Measurements from ENCODE around the gene SF3B1. TPM values are rescaled to one million over a fixed set of nuclear protein-coding genes. Genes with fewer than 3 reads are reported as not detected.

SF3B1 gene
- total and polyA plus RNA-seq, 2 of the 13 experiments (the other 11 are each of a cell fraction or from before 2014, with no cell fraction given): 387 to 750 TPM

DNA sequence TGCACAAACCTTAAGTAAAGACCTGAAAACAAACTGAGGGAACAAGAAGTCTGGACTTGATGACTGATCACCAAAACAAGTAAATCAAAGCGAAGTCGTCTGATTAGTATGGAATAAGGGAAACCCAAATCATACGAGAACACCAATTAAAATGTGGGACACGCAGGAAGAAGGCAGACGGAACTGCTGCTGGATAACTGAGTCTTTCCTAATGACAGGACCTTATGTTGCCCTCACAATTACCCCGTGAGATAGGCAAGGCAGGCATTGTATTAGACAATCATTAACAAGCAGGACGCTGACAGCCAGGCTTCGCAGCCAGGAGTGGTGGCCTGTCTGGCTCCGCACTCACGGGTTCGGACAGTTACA lies 17.9 kb upstream of the SF3B1 start (continued):
- TF ChIP-seq KIAA2018 (CRISPR knock-in tag; IDR thresholded peaks at IDR 0.05; ENCODE audit: borderline replicate concordance): no peak
- no peak for TF ChIP-seq CREB1 (IDR thresholded peaks at IDR 0.05)
- TF ChIP-seq CREB1 (CRISPR knock-in tag; IDR thresholded peaks at IDR 0.05): no peak
- peak; percentile 95 for TF ChIP-seq HNF1A (IDR thresholded peaks at IDR 0.05; ENCODE audit: low read depth)
- peak; percentile 98 for TF ChIP-seq HNF1A (CRISPR knock-in tag; IDR thresholded peaks at IDR 0.05; ENCODE audit: borderline replicate concordance)
- no peak for TF ChIP-seq BORCS8-MEF2B (CRISPR knock-in tag; IDR thresholded peaks at IDR 0.05)
- TF ChIP-seq TCF7L2 (IDR thresholded peaks at IDR 0.05; ENCODE audit: low read depth, low read length): no peak
- TF ChIP-seq, protein P1, sequence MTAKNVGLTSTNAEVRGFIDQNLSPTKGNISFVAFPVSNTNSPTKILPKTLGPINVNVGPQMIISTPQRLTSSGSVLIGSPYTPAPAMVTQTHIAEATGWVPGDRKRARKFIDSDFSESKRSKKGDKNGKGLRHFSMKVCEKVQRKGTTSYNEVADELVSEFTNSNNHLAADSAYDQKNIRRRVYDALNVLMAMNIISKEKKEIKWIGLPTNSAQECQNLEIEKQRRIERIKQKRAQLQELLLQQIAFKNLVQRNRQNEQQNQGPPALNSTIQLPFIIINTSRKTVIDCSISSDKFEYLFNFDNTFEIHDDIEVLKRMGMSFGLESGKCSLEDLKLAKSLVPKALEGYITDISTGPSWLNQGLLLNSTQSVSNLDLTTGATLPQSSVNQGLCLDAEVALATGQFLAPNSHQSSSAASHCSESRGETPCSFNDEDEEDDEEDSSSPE (CRISPR knock-in tag; IDR thresholded peaks at IDR 0.05): no peak
- TF ChIP-seq NFAT5 (CRISPR knock-in tag; IDR thresholded peaks at IDR 0.05): no peak
